T-cell (primary cell): Measurements from ENCODE around the gene CEBPE. TPM values are rescaled to one million over a fixed set of nuclear protein-coding genes. Genes with fewer than 3 reads are reported as not detected.

ENCODE experiments used
- ATAC-seq, 4 experiments: fragments of 200-7000 bp in 3 of 4; fragments of 150-1000 bp in 1 of 4; cut with Tn5 transposase; replicated peaks in 1 of 4; 1 replicate in 3 of 4; 2 replicates in 1 of 4; pipeline ENCODE4 v1.10.0; 2021; ENCODE audit warnings: moderate library complexity in 3 of 4, mild to moderate bottlenecking in 2 of 4, moderate number of reproducible peaks in 1 of 4
- CTCF ChIA-PET, 2 donors: fragments of 300-600 bp; sonication (Branson Sonifier 250); formaldehyde crosslinking; loops; one replicate each; lab custom pipeline; 2022; ENCODE audit warnings: antibody characterized with exemption in 2 of 2; lab: Charles Lee
- POLR2A ChIA-PET, 2 donors: fragments of 300-600 bp; sonication (Branson Sonifier 250); formaldehyde crosslinking; loops; one replicate each; lab custom pipeline; 2022; ENCODE audit warnings: antibody characterized with exemption in 2 of 2; lab: Charles Lee
- DNase-seq, 35 experiments: peaks; one replicate each; pipeline versions ENCODE4 v3.0.0 to v3.0.0-alpha.2; 2013 to 2023
- H3K27ac ChIP-seq: one replicate; pipeline ENCODE4 v1.5.1; 2013; ENCODE audit warnings: low read length
- H3K27me3 ChIP-seq, 2 experiments: replicated peaks in 1 of 2; 1 replicate in 1 of 2; 2 replicates in 1 of 2; pipeline versions ENCODE4 v1.6.1 to v1.7.0; 2013; ENCODE audit warnings: low read length in 1 of 2, mixed read lengths in 1 of 2; ENCODE audit not compliant: control insufficient read depth in 2 of 2, insufficient read depth in 2 of 2; ENCODE audit errors: extremely low read depth in 1 of 2
- H3K36me3 ChIP-seq, 2 donors: 1 replicate in 1 of 2; 2 replicates in 1 of 2; pipeline versions ENCODE4 v1.6.1 to v1.7.0; 2013; ENCODE audit warnings: low read length in 1 of 2; ENCODE audit not compliant: control insufficient read depth in 2 of 2, insufficient read depth in 1 of 2; ENCODE audit errors: extremely low read depth in 1 of 2
- H3K4me1 ChIP-seq, 2 experiments: 1 replicate in 1 of 2; 2 replicates in 1 of 2; pipeline versions ENCODE4 v1.6.1 to v1.7.0; 2013; ENCODE audit warnings: low read length in 2 of 2, mixed read lengths in 1 of 2; ENCODE audit not compliant: insufficient read depth in 2 of 2, control insufficient read depth in 1 of 2; ENCODE audit errors: extremely low read depth in 1 of 2
- H3K4me3 ChIP-seq, 2 donors: 1 replicate in 1 of 2; 2 replicates in 1 of 2; pipeline versions ENCODE4 v1.5.1 to v1.7.0; 2013; ENCODE audit warnings: mild to moderate bottlenecking in 2 of 2, low read length in 1 of 2, moderate library complexity in 1 of 2; ENCODE audit not compliant: control insufficient read depth in 1 of 2; ENCODE audit errors: extremely low read depth in 1 of 2
- H3K9me3 ChIP-seq: 2 replicates; pipeline ENCODE4 v1.7.0; 2013
- H3K27ac Mint-ChIP-seq, 2 donors: one replicate each; pipeline ENCODE4 v1.8.0; 2020 to 2021; ENCODE audit warnings: mild to moderate bottlenecking in 2 of 2, mixed read lengths in 2 of 2
- H3K27me3 Mint-ChIP-seq, 2 donors: one replicate each; pipeline ENCODE4 v1.8.0; 2021 to 2022; ENCODE audit warnings: mixed read lengths in 2 of 2
- H3K36me3 Mint-ChIP-seq: one replicate; pipeline ENCODE4 v1.8.0; 2021; ENCODE audit warnings: mixed read lengths
- H3K4me1 Mint-ChIP-seq, 3 donors: one replicate each; pipeline ENCODE4 v1.8.0; 2020 to 2022; ENCODE audit warnings: mixed read lengths in 3 of 3, mild to moderate bottlenecking in 1 of 3
- H3K4me3 Mint-ChIP-seq, 3 donors: one replicate each; pipeline ENCODE4 v1.8.0; 2020 to 2022; ENCODE audit warnings: mild to moderate bottlenecking in 3 of 3, mixed read lengths in 3 of 3, moderate library complexity in 3 of 3
- H3K9me3 Mint-ChIP-seq, 3 donors: one replicate each; pipeline ENCODE4 v1.8.0; 2020 to 2022; ENCODE audit warnings: mixed read lengths in 3 of 3
- WGBS: methylation state at CpG from one replicate; pipeline ENCODE4 v1.1.5; 2013; ENCODE audit warnings: missing lambda C conversion rate; ENCODE audit not compliant: insufficient coverage; 5-methylcytosine and 5-hydroxymethylcytosine counted together
- total RNA-seq, 35 experiments: library from RNA in 6 of 35; stranded (reverse) in 6 of 35; fragments of 120-200 nt in 1 of 35; gene quantifications; one replicate each; pipeline versions ENCODE4 v1.2.1 to v1.2.4 and lab custom pipeline; 2013 to 2026

CEBPE gene
- total RNA-seq, 5 donors from 2014 or later (not counting 1 experiment from before 2014, with no cell fraction given): 0.33 to 0.82 (median 0.53) TPM

GRCh38 chr14:23126548-23127278, 7.7 kb upstream of the CEBPE start:
- CTCF ChIA-PET: interaction anchor here in 1 of 2 donors (0.6 kb wide), 1 partner anchor 1005 kb away, joined by 4 read pairs; no protein-coding TSS in a partner anchor
- peaks cover 8 to 20% (median 14%) of the 10 kb centered on the region in 3 donors for H3K4me1 Mint-ChIP-seq
- Histone ChIP-seq H3K27me3 (peaks cover 0 to 20% of the 10 kb centered on the region in 2 experiments), H3K4me1 (peaks cover 0 to 7% of the 10 kb centered on the region in 2 experiments), H3K4me3 (no peak overlapping the region), H3K27ac (no peak overlapping the region), H3K9me3 (no peaks in the 10 kb centered on the region), H3K36me3 (no peaks in the 10 kb centered on the region)
- H3K36me3 Mint-ChIP-seq: peaks cover 6% of the 10 kb centered on the region
- 72% methylated on average over 2 of the region's 8 CpGs for WGBS
- POLR2A ChIA-PET: no interaction called here
- H3K4me3 Mint-ChIP-seq: no peak overlapping the region
- H3K27ac Mint-ChIP-seq: peak overlapping the region in 1 of 2 donors; percentile 8
- H3K27me3 Mint-ChIP-seq: peaks cover 5 to 11% of the 10 kb centered on the region in 2 donors
- no peak for ATAC-seq
- no peak for DNase-seq
- H3K9me3 Mint-ChIP-seq: no peaks in the 10 kb centered on the region

DNA sequence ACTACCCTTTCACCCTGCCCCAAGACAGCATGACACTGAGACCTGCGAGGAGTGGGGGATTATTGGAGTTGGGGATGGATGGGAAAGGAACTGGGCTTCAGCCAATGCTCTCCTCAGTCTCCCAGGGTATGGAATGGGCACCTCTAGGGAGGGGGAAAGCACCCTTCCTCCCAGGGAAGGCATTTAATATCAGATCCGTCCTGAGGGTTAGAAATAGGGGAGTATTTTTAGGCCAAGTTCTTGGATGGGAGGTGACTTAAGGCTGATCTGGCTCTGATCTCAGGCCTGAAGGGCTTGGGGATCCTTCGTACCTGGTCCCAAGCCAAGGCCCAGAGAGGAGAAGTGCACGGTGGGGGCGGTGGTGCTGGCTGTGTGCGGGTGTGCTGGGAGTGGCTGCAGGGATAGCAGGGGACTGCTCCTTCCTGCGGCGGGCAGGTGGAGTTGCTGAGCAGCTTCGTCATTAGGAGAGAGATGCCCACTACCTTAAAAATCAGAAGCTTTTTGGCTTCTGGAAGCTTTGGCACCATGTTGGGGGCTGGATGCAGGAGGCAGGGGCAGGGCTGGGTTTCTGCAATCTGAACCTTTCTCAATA, 7.0 kb upstream of the CEBPE start:
- H3K9me3 Mint-ChIP-seq: no peaks in the 10 kb centered on the region
- no peak overlapping the region for H3K4me3 Mint-ChIP-seq
- Histone ChIP-seq H3K36me3 (no peaks in the 10 kb centered on the region), H3K27me3 (peaks cover 0 to 16% of the 10 kb centered on the region in 2 experiments), H3K4me1 (peaks cover 4 to 13% of the 10 kb centered on the region in 2 experiments), H3K27ac (no peak overlapping the region), H3K4me3 (no peak overlapping the region), H3K9me3 (no peaks in the 10 kb centered on the region)
- peaks cover 15 to 27% (median 21%) of the 10 kb centered on the region in 3 donors for H3K4me1 Mint-ChIP-seq
- ATAC-seq (no peak), DNase-seq (no peak)
- H3K27me3 Mint-ChIP-seq: peaks cover 5 to 9% of the 10 kb centered on the region in 2 donors
- WGBS: 100% methylated on average over 3 of the region's 9 CpGs
- no peak overlapping the region for H3K27ac Mint-ChIP-seq
- peaks cover 6% of the 10 kb centered on the region for H3K36me3 Mint-ChIP-seq
- CTCF ChIA-PET: interaction anchor here in 1 of 2 donors (0.6 kb wide), 1 partner anchor 1005 kb away, joined by 4 read pairs; no protein-coding TSS in a partner anchor
- POLR2A ChIA-PET: no interaction called here

DNA sequence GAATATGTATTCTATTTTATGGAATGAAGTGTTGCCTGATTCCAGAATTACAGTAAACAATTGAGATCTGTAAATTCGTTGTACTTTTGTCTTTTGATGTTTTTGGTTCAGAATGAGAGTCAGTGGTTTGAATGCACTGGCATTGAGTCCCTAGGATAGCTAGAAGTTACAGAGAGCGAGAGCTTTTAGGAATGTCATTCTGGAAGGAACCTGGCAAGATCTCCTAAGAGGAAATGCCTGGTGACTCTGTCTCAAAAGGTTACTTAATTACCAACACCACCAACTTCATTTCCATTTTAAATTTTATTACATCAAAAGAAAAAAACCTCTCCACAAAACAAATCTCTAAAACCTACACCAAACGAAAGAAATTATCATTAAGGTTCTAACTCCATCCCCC, 6.0 kb upstream of the CEBPE start:
- DNase-seq (no peak), ATAC-seq (no peak)
- Mint-ChIP-seq H3K27me3 (peaks cover 0 to 6% of the 10 kb centered on the region in 2 donors), H3K4me1 (peaks cover 25 to 37% (median 31%) of the 10 kb centered on the region in 3 donors), H3K27ac (no peak overlapping the region), H3K9me3 (no peaks in the 10 kb centered on the region), H3K4me3 (no peak overlapping the region), H3K36me3 (peaks cover 6% of the 10 kb centered on the region)
- Histone ChIP-seq H3K36me3 (no peaks in the 10 kb centered on the region), H3K4me3 (no peak overlapping the region), H3K9me3 (no peaks in the 10 kb centered on the region), H3K27me3 (peaks cover 0 to 14% of the 10 kb centered on the region in 2 experiments), H3K4me1 (peaks cover 13 to 24% of the 10 kb centered on the region in 2 experiments), H3K27ac (no peak overlapping the region)
- POLR2A ChIA-PET: no interaction called here
- CTCF ChIA-PET: interaction anchor here in 1 of 2 donors (0.7 kb wide), 1 partner anchor 131 kb away, joined by 3 read pairs; no protein-coding TSS in a partner anchor
- 13% methylated on average over 1 of the region's 3 CpGs for WGBS

- H3K27me3 Mint-ChIP-seq: peaks cover 0 to 6% of the 10 kb centered on the region in 2 donors
- peaks cover 31 to 43% (median 37%) of the 10 kb centered on the region in 3 donors for H3K4me1 Mint-ChIP-seq
- Histone ChIP-seq H3K9me3 (no peaks in the 10 kb centered on the region), H3K4me1 (peaks cover 16 to 29% of the 10 kb centered on the region in 2 experiments), H3K27me3 (peaks cover 0 to 17% of the 10 kb centered on the region in 2 experiments), H3K36me3 (no peaks in the 10 kb centered on the region), H3K27ac (no peak overlapping the region), H3K4me3 (no peak overlapping the region)
- CTCF ChIA-PET: interaction anchor here in 1 of 2 donors (0.7 kb wide), 1 partner anchor 130 kb away, joined by 3 read pairs; no protein-coding TSS in a partner anchor
- WGBS: 93% methylated on average over 10 of the region's 13 CpGs
- H3K4me3 Mint-ChIP-seq: no peak overlapping the region
- DNase-seq (no peak), ATAC-seq (no peak)
- no peak overlapping the region for H3K27ac Mint-ChIP-seq
- POLR2A ChIA-PET: no interaction called here
- no peaks in the 10 kb centered on the region for H3K9me3 Mint-ChIP-seq
- H3K36me3 Mint-ChIP-seq: peaks cover 6% of the 10 kb centered on the region
Observed at GRCh38 chr14:23124337-23124954, 5.4 kb upstream of the CEBPE start.

DNA sequence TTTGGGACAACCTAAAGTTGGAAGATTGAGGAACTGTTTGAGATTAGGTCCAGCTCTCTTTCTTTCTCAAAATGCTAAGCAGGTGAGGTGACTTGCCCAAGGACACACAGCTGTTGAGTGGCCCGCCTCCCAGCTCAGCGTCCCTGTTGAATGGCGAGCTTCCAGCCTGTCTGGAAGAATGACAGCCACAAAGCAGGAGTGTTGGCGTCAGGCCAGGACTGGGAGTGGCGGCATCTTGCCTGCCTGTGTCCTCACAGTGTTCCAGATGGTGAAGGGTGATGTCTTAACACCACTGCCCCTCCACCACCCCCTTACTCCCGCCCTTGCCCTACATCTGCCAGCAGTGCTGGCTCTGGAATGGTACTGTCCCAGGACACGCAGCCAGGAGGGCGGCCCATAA, 4.4 kb upstream of the CEBPE start:
- DNase-seq (no peak), ATAC-seq (no peak)
- Histone ChIP-seq H3K4me1 (peaks cover 26 to 39% of the 10 kb centered on the region in 2 experiments), H3K4me3 (no peak overlapping the region), H3K27ac (no peak overlapping the region), H3K36me3 (no peaks in the 10 kb centered on the region), H3K9me3 (no peaks in the 10 kb centered on the region), H3K27me3 (peaks cover 0 to 16% of the 10 kb centered on the region in 2 experiments)
- Mint-ChIP-seq H3K27ac (no peak overlapping the region), H3K36me3 (no peaks in the 10 kb centered on the region), H3K27me3 (no peaks in the 10 kb centered on the region), H3K4me3 (no peak overlapping the region), H3K9me3 (no peaks in the 10 kb centered on the region), H3K4me1 (peaks cover 41 to 46% (median 45%) of the 10 kb centered on the region in 3 donors)
- WGBS: 83% methylated on average over 6 of the region's 8 CpGs
- CTCF ChIA-PET: interaction anchor here (0.9 to 1.4 kb wide), 2 partner anchors 40 to 64 kb away, joined by 3 read pairs; no protein-coding TSS in a partner anchor
- POLR2A ChIA-PET: no interaction called here

DNA sequence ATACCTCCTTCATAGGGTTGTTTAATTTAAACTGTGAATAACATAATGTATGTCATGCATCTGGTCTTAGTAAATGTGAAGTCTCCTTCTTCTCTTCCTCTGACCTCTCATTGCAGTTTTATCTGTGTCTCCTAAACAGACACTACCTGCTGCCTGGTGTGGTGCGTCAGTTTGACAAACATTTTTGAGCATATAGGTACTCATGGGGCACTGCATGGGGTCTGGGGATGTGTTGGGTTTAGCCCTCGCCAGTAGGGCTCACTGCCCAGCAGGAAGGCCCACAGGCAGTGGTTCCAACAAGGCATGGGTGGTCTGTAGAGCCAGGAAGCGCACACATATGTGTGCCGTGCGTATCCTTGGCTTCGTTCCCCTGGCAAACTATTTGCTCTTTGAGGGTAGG, 3.0 kb upstream of the CEBPE start:
- Mint-ChIP-seq H3K36me3 (no peaks in the 10 kb centered on the region), H3K9me3 (no peaks in the 10 kb centered on the region), H3K27me3 (no peaks in the 10 kb centered on the region), H3K4me1 (peaks cover 47 to 49% (median 48%) of the 10 kb centered on the region in 3 donors), H3K4me3 (no peak overlapping the region), H3K27ac (peak overlapping the region in 1 of 2 donors; percentile 34)
- Histone ChIP-seq H3K36me3 (no peaks in the 10 kb centered on the region), H3K4me1 (peaks cover 32 to 48% of the 10 kb centered on the region in 2 experiments), H3K4me3 (no peak overlapping the region), H3K27ac (no peak overlapping the region), H3K9me3 (no peaks in the 10 kb centered on the region), H3K27me3 (peaks cover 0 to 10% of the 10 kb centered on the region in 2 experiments)
- WGBS: 81% methylated on average over 2 of the region's 6 CpGs
- ChIA-PET CTCF (interaction anchor here (0.6 to 3.0 kb wide), 8 partner anchors 8 to 230 kb away, joined by 3 to 74 read pairs (median 4); partner anchors contain the start of genes ACIN1 (in 1 of the 2), C14orf119 (in 1 of the 2), SLC22A17 (in 1 of the 2) and SLC7A8 (in 1 of the 2)), POLR2A (no interaction called here)
- ATAC-seq (no peak), DNase-seq (no peak)
